NCI-H2081 treated with DMSO at 0.1 percent for 48 hours (cell line): ENCODE results near the gene LHPP.

Experiments used
- DNase-seq: peaks from one replicate; lab custom pipeline; 2025; lab: John Stamatoyannopoulos, UW

LHPP gene

DNA sequence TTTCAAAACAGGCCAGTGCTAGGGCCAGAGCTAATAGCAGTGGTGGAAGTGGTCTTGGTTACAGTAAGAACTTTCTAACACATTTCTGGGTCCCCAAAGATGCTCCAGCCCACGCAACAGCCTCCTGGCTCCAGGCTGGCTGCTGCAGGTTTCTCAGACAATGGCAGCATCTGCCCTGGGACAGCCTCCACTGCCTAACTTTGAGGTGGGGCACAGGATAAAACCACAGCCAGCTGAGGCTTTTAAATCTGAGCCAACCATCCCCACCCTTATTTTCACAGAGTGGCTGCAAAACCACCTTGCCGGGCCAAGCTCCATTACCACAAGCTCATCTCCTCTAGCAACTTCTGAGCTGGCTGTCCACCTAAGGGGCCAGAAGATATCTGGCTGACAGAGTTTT is 197.8 kb downstream of the LHPP start:
- no peak for DNase-seq

DNA sequence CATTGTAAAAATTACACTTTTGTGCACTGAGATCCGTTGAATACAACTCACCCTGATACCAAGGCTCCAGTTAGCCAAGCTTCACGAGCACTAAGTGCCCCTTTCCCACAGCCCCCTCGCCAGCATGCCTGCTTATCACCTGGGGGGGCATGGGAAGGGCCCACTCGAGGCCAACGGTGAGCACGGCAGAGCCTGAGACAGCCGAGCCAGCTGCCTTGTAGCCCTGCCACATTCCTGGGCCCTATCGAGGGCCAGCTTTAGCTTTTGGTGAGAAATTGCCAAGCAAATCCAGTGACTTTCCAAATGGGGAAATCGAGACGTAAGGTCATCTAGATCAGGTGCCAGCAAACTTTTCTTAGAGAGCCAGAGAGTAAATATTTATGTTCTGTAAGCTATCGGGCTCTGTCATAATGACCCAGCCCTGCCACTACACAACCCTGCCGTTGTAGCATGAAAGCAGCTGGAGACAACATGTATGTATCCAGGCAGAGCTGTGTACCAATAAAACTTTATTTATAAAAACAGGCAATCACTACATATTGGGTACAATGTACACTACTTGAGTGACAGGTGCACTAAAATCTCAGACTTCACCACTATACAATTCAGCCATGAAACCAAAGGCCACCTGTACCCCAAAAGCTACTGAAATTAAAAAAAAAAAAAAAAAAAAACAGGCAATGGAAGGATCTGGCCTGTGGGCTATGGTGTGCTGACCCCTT is 198.9 kb downstream of the LHPP start:
- DNase-seq: no peak

GRCh38 chr10:124661660-124662180 is 200.1 kb downstream of the LHPP start:
- no peak for DNase-seq

GRCh38 chr10:124663228-124663627 is 201.6 kb downstream of the LHPP start:
- DNase-seq: no peak
